Measurements from ENCODE around the gene WDR7.

DNA sequence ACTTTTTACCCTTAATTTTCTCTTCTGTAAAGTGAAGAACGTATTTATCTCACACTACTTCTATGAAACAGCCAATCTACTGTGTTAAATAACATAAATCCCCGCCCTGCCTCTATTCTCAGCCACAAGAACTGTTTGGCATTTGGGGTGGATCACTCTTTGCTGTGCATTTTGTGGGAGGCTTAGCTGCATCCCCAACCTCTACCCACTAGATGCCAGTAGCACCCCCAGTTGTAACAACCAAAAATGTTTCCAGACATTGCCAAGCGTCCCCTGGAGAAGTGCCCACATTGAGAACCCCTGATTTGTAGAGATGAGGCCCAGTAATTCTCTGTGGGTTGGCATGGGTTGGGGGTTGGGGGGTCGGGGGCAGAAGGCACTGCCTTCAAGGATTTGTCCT, 401.0 kb downstream of the WDR7 start:
- TF ChIP-seq FOXM1 (IDR thresholded peaks at IDR 0.05; ENCODE audit: borderline replicate concordance, low read depth): no peak
- no peak for TF ChIP-seq CEBPB (IDR thresholded peaks at IDR 0.05)
- no peak for TF ChIP-seq TCF12 (IDR thresholded peaks at IDR 0.05; ENCODE audit: low read depth)
- no peak for TF ChIP-seq EP300 (IDR thresholded peaks at IDR 0.05; ENCODE audit: borderline replicate concordance)
- TF ChIP-seq TAF1 (IDR thresholded peaks at IDR 0.05; ENCODE audit: low read depth): no peak
- TF ChIP-seq REST (IDR thresholded peaks at IDR 0.05; ENCODE audit: low read depth): no peak
- no peak for TF ChIP-seq YY1 (IDR thresholded peaks at IDR 0.05; ENCODE audit: low read depth)
- TF ChIP-seq RAD21 (IDR thresholded peaks at IDR 0.05; ENCODE audit: low read depth): peak; percentile 17; the same call in 1 of the 2 replicates
- TF ChIP-seq EGR1 (IDR thresholded peaks at IDR 0.05): no peak
- TF ChIP-seq TEAD4 (IDR thresholded peaks at IDR 0.05): no peak
- TF ChIP-seq, protein P1, sequence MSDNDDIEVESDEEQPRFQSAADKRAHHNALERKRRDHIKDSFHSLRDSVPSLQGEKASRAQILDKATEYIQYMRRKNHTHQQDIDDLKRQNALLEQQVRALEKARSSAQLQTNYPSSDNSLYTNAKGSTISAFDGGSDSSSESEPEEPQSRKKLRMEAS (IDR thresholded peaks at IDR 0.05): no peak
- TF ChIP-seq NFIC (IDR thresholded peaks at IDR 0.05): no peak
- TF ChIP-seq ZBTB7A (IDR thresholded peaks at IDR 0.05; ENCODE audit: low read depth): no peak
